Endodermal cell (in vitro differentiated cells): ENCODE data around the gene KCNJ14. TPM values are rescaled to one million over a fixed set of nuclear protein-coding genes. Genes with fewer than 3 reads are reported as not detected.
A peak's percentile ranks its signal among the peaks of the same experiment; 100 is the strongest.

Experiments
- DNase-seq: peaks from one replicate; pipeline ENCODE4 v3.0.0-alpha.2; 2017
- H3K27ac ChIP-seq: 2 replicates; pipeline ENCODE4 v1.5.1; 2013; ENCODE audit warnings: mild to moderate bottlenecking, low read depth, low read length, moderate library complexity
- H3K27me3 ChIP-seq: 2 replicates; pipeline ENCODE4 v1.6.1; 2013; ENCODE audit warnings: mild to moderate bottlenecking, low read length, moderate library complexity; ENCODE audit not compliant: insufficient read depth, control insufficient read depth, poor library complexity, severe bottlenecking
- H3K36me3 ChIP-seq: 2 replicates; pipeline ENCODE4 v1.7.0; 2013; ENCODE audit warnings: mild to moderate bottlenecking, low read length, moderate library complexity; ENCODE audit not compliant: control insufficient read depth, insufficient read depth
- H3K4me1 ChIP-seq: one replicate; pipeline ENCODE4 v1.7.0; 2013; ENCODE audit warnings: low read length; ENCODE audit not compliant: control insufficient read depth, insufficient read depth
- H3K4me3 ChIP-seq: 2 replicates; pipeline ENCODE4 v1.5.1; 2013; ENCODE audit warnings: mild to moderate bottlenecking, low read length, moderate library complexity
- H3K9ac ChIP-seq: 2 replicates; pipeline ENCODE4 v1.6.1; 2013; ENCODE audit warnings: mild to moderate bottlenecking, low read length, moderate library complexity; ENCODE audit not compliant: poor library complexity, severe bottlenecking; ENCODE audit errors: extremely low read depth
- H3K9me3 ChIP-seq: 2 replicates; pipeline ENCODE4 v1.6.1; 2013; ENCODE audit warnings: mild to moderate bottlenecking, low read length, moderate library complexity; ENCODE audit not compliant: control insufficient read depth
- H3K27ac Mint-ChIP-seq: 2 replicates; pipeline ENCODE4 v1.8.0; 2020; ENCODE audit warnings: mixed read lengths
- H3K27me3 Mint-ChIP-seq: 2 replicates; pipeline ENCODE4 v1.8.0; 2021; ENCODE audit warnings: mild to moderate bottlenecking, mixed read lengths; ENCODE audit not compliant: insufficient read depth
- H3K36me3 Mint-ChIP-seq: 2 replicates; pipeline ENCODE4 v1.8.0; 2020; ENCODE audit warnings: low read depth, mixed read lengths
- H3K4me1 Mint-ChIP-seq: 2 replicates; pipeline ENCODE4 v1.8.0; 2020; ENCODE audit warnings: mixed read lengths
- H3K4me3 Mint-ChIP-seq: 2 replicates; pipeline ENCODE4 v1.8.0; 2020; ENCODE audit warnings: mild to moderate bottlenecking, moderate library complexity, mixed read lengths
- H3K9me3 Mint-ChIP-seq: 2 replicates; pipeline ENCODE4 v1.8.0; 2020; ENCODE audit warnings: mild to moderate bottlenecking, mixed read lengths
- WGBS, 2 experiments: methylation state at CpG; one replicate each; pipeline versions ENCODE4 v1.1.5 to v1.1.7; 2013; ENCODE audit warnings: missing lambda C conversion rate in 2 of 2, mixed read lengths in 1 of 2; ENCODE audit not compliant: insufficient coverage in 1 of 2, insufficient read length in 1 of 2; 5-methylcytosine and 5-hydroxymethylcytosine counted together
- total RNA-seq, 2 donors: library from RNA; stranded (reverse); fragmentation: NEBNext Ultra II Directional in 1 of 2; extraction: Animal tissue kit (Norgen Biotek cat#: 25700) in 1 of 2; gene quantifications; 2 replicates in 1 of 2; 3 replicates in 1 of 2; pipeline ENCODE4 v1.2.1, GENCODE V29; 2021
- TF ChIP-seq, protein P1 (sequence below): fragments of 200-600 bp; sonication (generic); conservative IDR thresholded peaks from 2 replicates; pipeline ENCODE4 v1.5.0; 2021; ENCODE audit warnings: antibody characterized with exemption, mild to moderate bottlenecking

Gene KCNJ14
- total RNA-seq, 2 donors from 2014 or later = 0.73 to 1.1 TPM

DNA sequence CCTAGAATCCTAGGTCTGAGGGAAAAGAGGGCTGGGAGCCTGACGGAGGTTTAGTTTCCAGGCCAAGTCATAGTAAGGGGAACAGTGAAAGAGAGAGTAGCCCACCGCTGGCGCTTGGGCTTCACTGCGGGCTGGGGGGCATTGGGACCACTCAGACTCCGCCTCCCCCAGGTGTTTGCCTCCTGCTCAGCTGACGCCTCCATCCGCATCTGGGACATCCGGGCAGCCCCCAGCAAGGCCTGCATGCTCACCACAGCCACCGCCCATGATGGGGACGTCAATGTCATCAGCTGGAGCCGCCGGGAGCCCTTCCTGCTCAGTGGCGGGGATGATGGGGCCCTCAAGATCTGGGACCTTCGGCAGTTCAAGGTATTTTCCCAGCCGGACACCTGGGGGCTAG lies 4.5 kb upstream of the KCNJ14 start:
- no peak overlapping the region for H3K27ac ChIP-seq
- Mint-ChIP-seq H3K27ac (no peak overlapping the region), H3K4me3 (no peak overlapping the region), H3K9me3 (no peaks in the 10 kb centered on the region), H3K4me1 (peaks cover 4% of the 10 kb centered on the region), H3K36me3 (peaks cover 52% of the 10 kb centered on the region), H3K27me3 (no peaks in the 10 kb centered on the region)
- no peaks in the 10 kb centered on the region for H3K4me1 ChIP-seq
- H3K36me3 ChIP-seq = peaks cover 58% of the 10 kb centered on the region
- no peak overlapping the region for H3K4me3 ChIP-seq
- WGBS, 2 experiments = 96 to 100% methylated on average over 6 to 15 of the region's 15 CpGs
- H3K27me3 ChIP-seq = no peaks in the 10 kb centered on the region
- no peak overlapping the region for H3K9ac ChIP-seq
- TF ChIP-seq, protein P1, sequence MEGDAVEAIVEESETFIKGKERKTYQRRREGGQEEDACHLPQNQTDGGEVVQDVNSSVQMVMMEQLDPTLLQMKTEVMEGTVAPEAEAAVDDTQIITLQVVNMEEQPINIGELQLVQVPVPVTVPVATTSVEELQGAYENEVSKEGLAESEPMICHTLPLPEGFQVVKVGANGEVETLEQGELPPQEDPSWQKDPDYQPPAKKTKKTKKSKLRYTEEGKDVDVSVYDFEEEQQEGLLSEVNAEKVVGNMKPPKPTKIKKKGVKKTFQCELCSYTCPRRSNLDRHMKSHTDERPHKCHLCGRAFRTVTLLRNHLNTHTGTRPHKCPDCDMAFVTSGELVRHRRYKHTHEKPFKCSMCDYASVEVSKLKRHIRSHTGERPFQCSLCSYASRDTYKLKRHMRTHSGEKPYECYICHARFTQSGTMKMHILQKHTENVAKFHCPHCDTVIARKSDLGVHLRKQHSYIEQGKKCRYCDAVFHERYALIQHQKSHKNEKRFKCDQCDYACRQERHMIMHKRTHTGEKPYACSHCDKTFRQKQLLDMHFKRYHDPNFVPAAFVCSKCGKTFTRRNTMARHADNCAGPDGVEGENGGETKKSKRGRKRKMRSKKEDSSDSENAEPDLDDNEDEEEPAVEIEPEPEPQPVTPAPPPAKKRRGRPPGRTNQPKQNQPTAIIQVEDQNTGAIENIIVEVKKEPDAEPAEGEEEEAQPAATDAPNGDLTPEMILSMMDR = no peak
- no peak for DNase-seq
- H3K9me3 ChIP-seq = no peaks in the 10 kb centered on the region

DNA sequence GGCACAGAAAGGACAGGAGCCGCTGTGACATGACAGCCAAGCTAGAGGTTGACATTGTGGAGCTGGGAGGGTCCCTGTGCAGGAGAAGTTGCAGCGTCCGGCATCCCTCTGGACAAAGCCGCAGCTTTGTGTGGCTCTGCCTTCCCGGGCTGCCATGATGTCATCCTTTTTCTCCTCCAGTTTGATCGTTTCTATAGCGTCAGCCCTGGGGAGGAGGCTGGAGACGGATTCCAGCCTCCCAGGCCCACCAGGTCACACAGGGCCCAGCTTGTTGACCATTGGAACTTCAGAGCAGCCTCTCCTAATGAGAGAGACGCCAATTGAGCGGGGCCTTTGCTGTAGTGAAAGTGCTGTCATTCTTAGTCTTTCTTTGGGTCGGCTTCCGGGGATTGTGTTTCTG lies 3.8 kb upstream of the KCNJ14 start:
- H3K4me1 ChIP-seq = no peaks in the 10 kb centered on the region
- Mint-ChIP-seq H3K36me3 (peaks cover 48% of the 10 kb centered on the region), H3K27ac (no peak overlapping the region), H3K4me1 (peaks cover under 1% of the 10 kb centered on the region), H3K4me3 (no peak overlapping the region), H3K27me3 (no peaks in the 10 kb centered on the region), H3K9me3 (no peaks in the 10 kb centered on the region)
- H3K9ac ChIP-seq = no peak overlapping the region
- no peak overlapping the region for H3K27ac ChIP-seq
- TF ChIP-seq, protein P1 = no peak
- DNase-seq = no peak
- H3K4me3 ChIP-seq = no peak overlapping the region
- H3K36me3 ChIP-seq = peaks cover 64% of the 10 kb centered on the region
- no peaks in the 10 kb centered on the region for H3K27me3 ChIP-seq
- WGBS, 2 experiments = 95 to 96% methylated on average over 12 of the region's 12 CpGs
- H3K9me3 ChIP-seq = no peaks in the 10 kb centered on the region

DNA sequence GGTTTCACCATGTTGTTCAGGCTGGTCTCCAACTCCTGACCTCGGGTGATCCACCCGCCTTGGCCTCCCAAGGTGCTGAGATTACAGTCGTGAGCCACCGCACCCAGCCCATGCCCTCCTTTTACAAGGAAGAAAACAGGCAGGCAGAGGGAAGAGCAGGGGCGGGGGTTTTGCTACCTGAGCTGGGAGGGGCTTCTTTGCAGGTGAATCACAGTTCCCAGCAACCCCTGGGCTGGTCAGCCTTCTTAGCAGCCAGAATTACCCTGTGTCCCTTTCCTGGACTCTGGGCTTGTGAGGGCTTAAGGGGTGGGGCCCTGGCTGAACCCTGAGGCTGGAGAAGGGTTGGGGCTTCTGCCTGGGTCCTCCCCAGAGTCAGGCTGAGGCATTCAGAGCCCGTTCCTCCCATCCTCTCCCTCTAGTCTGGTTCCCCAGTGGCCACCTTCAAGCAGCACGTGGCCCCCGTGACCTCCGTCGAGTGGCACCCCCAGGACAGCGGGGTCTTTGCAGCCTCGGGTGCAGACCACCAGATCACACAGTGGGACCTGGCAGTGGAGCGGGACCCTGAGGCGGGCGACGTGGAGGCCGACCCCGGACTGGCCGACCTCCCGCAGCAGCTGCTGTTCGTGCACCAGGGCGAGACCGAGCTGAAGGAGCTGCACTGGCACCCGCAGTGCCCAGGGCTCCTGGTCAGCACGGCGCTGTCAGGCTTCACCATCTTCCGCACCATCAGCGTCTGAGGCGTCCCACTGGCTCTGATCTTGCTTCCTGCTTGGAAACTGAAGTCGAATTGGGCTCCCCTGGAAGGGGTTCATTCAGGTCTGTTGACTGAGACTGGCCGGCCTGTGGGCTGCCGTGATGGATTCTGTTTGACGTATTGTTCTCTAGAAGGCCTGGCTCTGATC lies 2.8 kb upstream of the KCNJ14 start:
- no peak overlapping the region for H3K9ac ChIP-seq
- H3K4me3 Mint-ChIP-seq = no peak overlapping the region

More for the DNA sequence above, 2.8 kb upstream of the KCNJ14 start:
- no peaks in the 10 kb centered on the region for H3K9me3 Mint-ChIP-seq
- DNase-seq = peak; percentile 46
- TF ChIP-seq, protein P1 = no peak
- H3K4me1 Mint-ChIP-seq = no peaks in the 10 kb centered on the region
- H3K27ac ChIP-seq = no peak overlapping the region
- no peaks in the 10 kb centered on the region for H3K27me3 Mint-ChIP-seq
- H3K9me3 ChIP-seq = no peaks in the 10 kb centered on the region
- no peaks in the 10 kb centered on the region for H3K27me3 ChIP-seq
- 95% methylated on average over 21 to 33 of the region's 33 CpGs for WGBS, 2 experiments
- H3K36me3 Mint-ChIP-seq = peaks cover 53% of the 10 kb centered on the region
- H3K36me3 ChIP-seq = peaks cover 64% of the 10 kb centered on the region
- H3K4me3 ChIP-seq = no peak overlapping the region
- H3K4me1 ChIP-seq = no peaks in the 10 kb centered on the region
- H3K27ac Mint-ChIP-seq = no peak overlapping the region
